KMS-11 (cell line): ENCODE results near the gene KAT2A.

Experiments used
- H2AFZ ChIP-seq: fragments of 200-600 bp; sonication (generic); 2 replicates; pipeline ENCODE4 v1.6.1; 2016; ENCODE audit warnings: antibody characterized with exemption, mixed run types, low read depth
- H3K27ac ChIP-seq: fragments of 200-600 bp; sonication (generic); 2 replicates; pipeline ENCODE4 v1.6.1; 2016; ENCODE audit warnings: mild to moderate bottlenecking, mixed run types
- H3K27me3 ChIP-seq: fragments of 200-600 bp; sonication (generic); 2 replicates; pipeline ENCODE4 v1.6.1; 2017; ENCODE audit warnings: mild to moderate bottlenecking, low read depth, mixed run types, moderate library complexity; ENCODE audit not compliant: insufficient read depth
- H3K36me3 ChIP-seq: fragments of 200-600 bp; sonication (generic); 2 replicates; pipeline ENCODE4 v1.6.1; 2017; ENCODE audit warnings: mild to moderate bottlenecking, mixed run types; ENCODE audit not compliant: insufficient read depth
- H3K4me1 ChIP-seq: fragments of 200-600 bp; sonication (generic); 2 replicates; pipeline ENCODE4 v1.6.1; 2016; ENCODE audit warnings: mild to moderate bottlenecking, low read depth, mixed run types; ENCODE audit not compliant: poor library complexity, severe bottlenecking
- H3K4me2 ChIP-seq: fragments of 200-600 bp; sonication (generic); 2 replicates; pipeline ENCODE4 v1.7.0; 2016; ENCODE audit warnings: mild to moderate bottlenecking, mixed run types
- H3K4me3 ChIP-seq: fragments of 200-600 bp; sonication (generic); IDR thresholded peaks from 2 replicates; pipeline ENCODE4 v1.6.1; 2017; ENCODE audit warnings: low read depth, low read length, mixed read lengths; ENCODE audit not compliant: insufficient read depth
- H3K79me2 ChIP-seq: fragments of 200-600 bp; sonication (generic); 2 replicates; pipeline ENCODE4 v1.6.1; 2016; ENCODE audit warnings: low read depth, mixed run types; ENCODE audit not compliant: insufficient read depth
- H3K9ac ChIP-seq: fragments of 200-600 bp; sonication (generic); 2 replicates; pipeline ENCODE4 v1.6.1; 2016; ENCODE audit warnings: mild to moderate bottlenecking, mixed run types
- H4K20me1 ChIP-seq: fragments of 200-600 bp; sonication (generic); 2 replicates; pipeline ENCODE4 v1.6.1; 2016; ENCODE audit warnings: mild to moderate bottlenecking, mixed run types; ENCODE audit not compliant: insufficient read depth
- CTCF ChIP-seq: fragments of 200-600 bp; sonication (generic); conservative IDR thresholded peaks from 2 replicates; pipeline ENCODE4 v1.6.1; 2017; ENCODE audit warnings: low read depth, mild to moderate bottlenecking, antibody characterized with exemption, low read length, moderate library complexity, mixed read lengths

KAT2A gene

DNA sequence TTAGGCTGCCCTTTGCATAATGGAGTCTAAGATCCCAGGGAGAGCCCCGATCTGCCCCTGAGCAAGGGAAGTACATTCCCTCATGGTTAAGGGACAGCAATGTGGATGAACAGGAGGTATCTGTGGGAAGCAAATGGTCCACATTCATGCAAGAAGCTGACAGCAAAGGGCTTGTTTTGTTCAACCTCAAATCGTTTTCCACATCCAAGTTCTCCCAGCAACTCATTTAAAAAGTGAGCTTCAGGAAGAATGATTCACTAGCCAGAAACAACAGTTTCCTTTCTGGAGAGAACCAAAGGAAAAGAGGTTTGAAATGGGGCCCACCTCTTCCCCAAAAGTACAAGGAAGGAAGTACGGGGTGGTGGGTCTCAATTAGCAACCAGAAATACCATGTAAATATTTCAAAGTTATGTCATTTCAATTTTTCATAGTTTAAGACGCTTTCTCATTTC lies 10.8 kb upstream of the KAT2A start:
- peaks cover 45% of the 10 kb centered on the region for H3K79me2 ChIP-seq
- H2AFZ ChIP-seq: no peak overlapping the region
- TF ChIP-seq CTCF: no peak
- H3K9ac ChIP-seq: no peak overlapping the region; the same call in 1 of the 2 replicates
- H3K4me1 ChIP-seq: peaks cover 89% of the 10 kb centered on the region
- peak overlapping the region; percentile 70 for H3K4me2 ChIP-seq
- H3K27me3 ChIP-seq: no peaks in the 10 kb centered on the region
- peaks cover 11% of the 10 kb centered on the region; the same call in 1 of the 2 replicates for H4K20me1 ChIP-seq
- H3K4me3 ChIP-seq: no peak overlapping the region
- H3K36me3 ChIP-seq: no peaks in the 10 kb centered on the region; the same call in 1 of the 2 replicates
- peak overlapping the region; percentile 54 for H3K27ac ChIP-seq

DNA sequence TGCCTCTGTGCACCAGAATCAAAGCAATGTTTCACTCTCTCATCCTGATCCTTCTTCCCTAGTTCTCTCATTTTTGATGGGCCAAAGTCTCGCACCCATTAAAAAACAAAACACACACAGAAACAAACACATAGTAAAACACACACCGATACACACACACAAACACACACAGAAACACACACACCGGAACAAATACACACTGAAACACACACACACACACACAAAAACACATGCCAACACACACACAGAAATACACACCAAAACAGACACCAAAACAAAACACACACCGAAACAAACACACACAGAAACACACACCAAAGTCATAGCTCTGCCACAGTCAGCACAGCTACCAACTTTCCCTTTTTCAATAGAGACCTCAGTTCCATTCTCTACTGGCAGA lies 10.1 kb upstream of the KAT2A start:
- Histone ChIP-seq H3K4me2 (peak overlapping the region; percentile 70; the same call in 1 of the 2 replicates), H3K27ac (no peak overlapping the region), H3K4me1 (peaks cover 82% of the 10 kb centered on the region), H3K79me2 (peaks cover 37% of the 10 kb centered on the region), H3K36me3 (no peaks in the 10 kb centered on the region; the same call in 1 of the 2 replicates), H3K4me3 (no peak overlapping the region), H2AFZ (no peak overlapping the region), H3K27me3 (no peaks in the 10 kb centered on the region), H3K9ac (no peak overlapping the region; the same call in 1 of the 2 replicates), H4K20me1 (peaks cover 11% of the 10 kb centered on the region; the same call in 1 of the 2 replicates)
- TF ChIP-seq CTCF: no peak

DNA sequence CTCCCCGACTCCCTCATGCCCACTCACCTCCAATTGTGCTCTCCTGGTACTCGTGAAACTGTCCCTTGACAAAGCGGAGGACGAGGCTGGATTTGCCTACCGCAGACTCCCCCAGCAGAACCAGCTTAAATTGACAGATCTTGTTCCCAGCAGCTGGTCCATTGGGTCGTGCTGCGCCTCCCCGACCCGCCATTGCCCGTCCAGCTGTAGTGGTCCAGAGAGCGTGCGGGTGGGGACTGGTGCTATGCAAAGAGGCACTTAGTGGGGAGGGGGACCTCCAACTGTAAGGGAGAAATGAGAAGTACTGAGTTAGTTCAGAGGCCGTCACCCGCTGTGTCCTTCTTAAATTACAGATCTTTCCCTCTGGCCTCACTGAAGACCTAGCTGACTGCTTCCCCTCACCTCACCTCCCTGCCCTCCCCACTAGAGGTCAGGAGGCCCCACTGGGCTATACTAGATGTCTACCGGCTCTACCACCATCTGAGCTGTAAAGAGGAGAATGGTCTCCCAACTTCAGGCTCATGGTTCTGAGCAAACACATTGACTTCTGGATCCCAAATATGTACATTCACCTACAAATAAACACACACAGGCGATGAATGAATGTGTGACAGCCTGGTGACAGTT lies 9.3 kb upstream of the KAT2A start:
- no peak overlapping the region for H2AFZ ChIP-seq
- H3K27me3 ChIP-seq: no peaks in the 10 kb centered on the region
- H3K79me2 ChIP-seq: peaks cover 30% of the 10 kb centered on the region
- H3K4me1 ChIP-seq: peaks cover 74% of the 10 kb centered on the region
- H3K4me3 ChIP-seq: no peak overlapping the region
- no peaks in the 10 kb centered on the region; the same call in 1 of the 2 replicates for H3K36me3 ChIP-seq
- H3K27ac ChIP-seq: no peak overlapping the region
- no peak overlapping the region for H3K9ac ChIP-seq
- no peak for TF ChIP-seq CTCF
- H4K20me1 ChIP-seq: peaks cover 11% of the 10 kb centered on the region; the same call in 1 of the 2 replicates
- H3K4me2 ChIP-seq: peak overlapping the region; percentile 59; the same call in 1 of the 2 replicates

DNA sequence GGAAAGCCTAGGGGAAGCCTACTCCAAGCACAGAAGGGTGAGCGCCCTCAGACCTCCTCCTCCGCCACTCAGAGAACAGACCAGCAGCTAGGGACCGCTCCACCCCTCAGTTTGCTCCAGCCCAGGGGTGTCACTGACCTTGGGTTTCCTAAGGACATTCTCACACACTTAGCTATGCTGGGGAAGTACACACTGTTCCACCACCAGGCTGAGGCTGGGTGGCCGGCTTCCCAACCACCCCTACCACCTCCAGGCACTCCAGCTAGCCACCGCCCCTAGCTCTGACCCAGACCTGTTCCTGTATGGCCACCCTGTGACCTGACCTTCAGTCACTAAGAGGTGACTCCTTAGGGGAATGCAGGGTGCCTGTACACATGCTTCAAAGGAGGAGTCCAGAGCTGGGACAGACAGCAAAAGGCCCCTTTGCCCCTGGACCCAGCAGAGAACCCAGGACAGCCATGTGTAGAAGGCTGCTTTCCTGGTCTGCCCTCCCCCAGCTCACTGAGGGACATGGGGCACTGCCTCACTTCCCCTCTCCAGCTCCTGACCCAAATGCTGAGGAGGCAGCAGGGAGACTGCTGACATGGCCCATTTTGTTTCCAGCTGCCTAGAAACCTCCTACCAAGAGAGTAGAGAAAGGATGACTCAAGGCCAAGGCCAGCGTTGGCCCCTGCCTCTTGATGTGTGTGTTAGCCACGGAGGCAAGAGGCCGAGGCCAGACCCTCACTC lies 8.1 kb upstream of the KAT2A start:
- peaks cover 18% of the 10 kb centered on the region; the same call in 1 of the 2 replicates for H3K79me2 ChIP-seq
- no peaks in the 10 kb centered on the region for H3K27me3 ChIP-seq
- no peak overlapping the region for H3K4me3 ChIP-seq
- peaks cover 63% of the 10 kb centered on the region for H3K4me1 ChIP-seq
- peaks cover 9% of the 10 kb centered on the region; the same call in 1 of the 2 replicates for H4K20me1 ChIP-seq
- peak overlapping the region; percentile 59 for H3K4me2 ChIP-seq
- no peak overlapping the region for H2AFZ ChIP-seq
- no peak for TF ChIP-seq CTCF
- peak overlapping the region; percentile 25; the same call in 1 of the 2 replicates for H3K27ac ChIP-seq
- H3K36me3 ChIP-seq: no peaks in the 10 kb centered on the region; the same call in 1 of the 2 replicates
- no peak overlapping the region for H3K9ac ChIP-seq
